Epithelial cell of proximal tubule (primary cell): Measurements from ENCODE around the gene DPP8. TPM values are rescaled to one million over a fixed set of nuclear protein-coding genes. Genes with fewer than 3 reads are reported as not detected.

ENCODE experiments used
- DNase-seq: peaks from one replicate; pipeline ENCODE4 v3.0.0-alpha.2; 2011; ENCODE audit warnings: low read depth
- H3K4me3 ChIP-seq: 2 replicates; pipeline ENCODE4 v1.5.1; 2011; ENCODE audit warnings: low read depth, mild to moderate bottlenecking, low read length
- CTCF ChIP-seq: conservative IDR thresholded peaks from 2 replicates; pipeline ENCODE4 v1.5.1; 2012; ENCODE audit warnings: low read depth, mild to moderate bottlenecking, low read length
- total RNA-seq: library from RNA; depleted of rRNA; stranded (reverse); fragments of >200 nt; gene quantifications from 2 replicates; pipeline ENCODE4 v1.2.3, GENCODE V29; 2015

Gene DPP8
- total RNA-seq, 1 donor from 2014 or later: 25.7 TPM

- no peak for TF ChIP-seq CTCF
- H3K4me3 ChIP-seq: no peak overlapping the region
- no peak for DNase-seq
Observed at GRCh38 chr15:65418596-65418995, 98.9 kb downstream of the DPP8 start.

- no peak for DNase-seq
- H3K4me3 ChIP-seq: no peak overlapping the region
Observed at GRCh38 chr15:65416845-65417416, 100.6 kb downstream of the DPP8 start.

GRCh38 chr15:65414841-65415621, 102.5 kb downstream of the DPP8 start:
- H3K4me3 ChIP-seq: no peak overlapping the region
- no peak for TF ChIP-seq CTCF
- no peak for DNase-seq

More at GRCh38 chr15:65416845-65417416, 100.6 kb downstream of the DPP8 start:
- no peak for TF ChIP-seq CTCF

GRCh38 chr15:65413760-65414144, 103.7 kb downstream of the DPP8 start:
- no peak overlapping the region for H3K4me3 ChIP-seq
- TF ChIP-seq CTCF: no peak
- DNase-seq: no peak

- DNase-seq: no peak
- no peak for TF ChIP-seq CTCF
- no peak overlapping the region for H3K4me3 ChIP-seq
Observed at GRCh38 chr15:65413051-65413759, 104.3 kb downstream of the DPP8 start.

GRCh38 chr15:65412556-65412955, 104.9 kb downstream of the DPP8 start:
- no peak overlapping the region for H3K4me3 ChIP-seq
- no peak for TF ChIP-seq CTCF
- DNase-seq: no peak
